Measurements from ENCODE around the gene HNMT. TPM values are rescaled to one million over a fixed set of nuclear protein-coding genes. Genes with fewer than 3 reads are reported as not detected.

HNMT gene
- total and polyA plus RNA-seq, 2 of the 13 experiments (the other 11 are each of a cell fraction or from before 2014, with no cell fraction given) = 279 to 309 TPM

GRCh38 chr2:137946227-137946626, 18.0 kb upstream of the HNMT start (continued):
- 0 out of 2 replicates have a peak, but pooled peaks have one; percentile 33 for TF ChIP-seq MED1 (CRISPR knock-in tag; IDR thresholded peaks at IDR 0.05)
- TF ChIP-seq ZBTB33 (CRISPR knock-in tag; IDR thresholded peaks at IDR 0.05) = no peak
- peak; percentile 72; the same call in 1 of the 2 replicates for TF ChIP-seq ZNF503 (CRISPR knock-in tag; IDR thresholded peaks at IDR 0.05)
- TF ChIP-seq EZH2 (conservative IDR thresholded peaks at IDR 0.05; ENCODE audit: low read depth, low read length) = no peak
- no peak for TF ChIP-seq ZFP36 (IDR thresholded peaks at IDR 0.05; ENCODE audit: borderline replicate concordance, low read depth, low read length, partially characterized antibody)

GRCh38 chr2:137947032-137947727, 17.1 kb upstream of the HNMT start:
- WGBS (ENCODE audit: low lambda C conversion rate) = 90% methylated on average over 3 of the region's 3 CpGs
- BruUV-seq (replicated peaks) = no TSS peak
- Histone ChIP-seq H3K27ac (ENCODE audit: extremely low read length, insufficient read depth, low read length) (peak overlapping the region; percentile 11), H3K9ac (ENCODE audit: insufficient read depth, low read depth, low read length) (no peak overlapping the region), H3K4me3 (replicated peaks in 1 of 3; ENCODE audit: insufficient read depth in 1 of 3, low read depth in 2 of 3, low read length in 3 of 3) (no peak overlapping the region), H3K4me2 (ENCODE audit: low read depth, low read length) (no peak overlapping the region), H2AFZ (ENCODE audit: low read length) (peak overlapping the region; percentile 36), H3K79me2 (ENCODE audit: insufficient read depth, low read length) (no peaks in the 10 kb centered on the region), H4K20me1 (ENCODE audit: insufficient read depth, low read length) (no peaks in the 10 kb centered on the region), H3K4me1 (ENCODE audit: insufficient read depth, low read length) (peaks cover 67% of the 10 kb centered on the region), H3K27me3 (ENCODE audit: control insufficient read depth in 1 of 2, insufficient read depth in 2 of 2, low read length in 2 of 2) (no peaks in the 10 kb centered on the region), H3K9me3 (ENCODE audit: low read length) (no peaks in the 10 kb centered on the region), H3K36me3 (replicated peaks in 1 of 2; ENCODE audit: control insufficient read depth in 1 of 2, insufficient read depth in 2 of 2, low read length in 2 of 2) (no peaks in the 10 kb centered on the region)
- POLR2A ChIA-PET = interaction anchor here (0.7 to 19.0 kb wide), 3 partner anchors 18 to 163 kb away, joined by 3 to 733 read pairs (median 3); partner anchors contain the start of gene HNMT
- in situ Hi-C loops (cut with HindIII; ENCODE audit: extremely low pct_ligation_motif_present, low pct_unique_long_range_greater_than_20kb) = no loop called here
- FAIRE-seq = no peak
- ATAC-seq = no peak
- intact Hi-C loops (cut with micrococcal nuclease; ENCODE audit: unreplicated experiment) = loop anchor here (1.0 kb wide), 2 partner anchors 37 to 840 kb away; no protein-coding TSS in a partner anchor
- no peak for DNase-seq (ENCODE audit: low spot score)
- CTCF ChIA-PET (ENCODE audit: low intra/inter-chr PET ratio, low total read pairs) = interaction anchor here (1.2 to 2.1 kb wide), 3 partner anchors 28 to 143 kb away, joined by 3 to 8 read pairs (median 3); no protein-coding TSS in a partner anchor
- TF ChIP-seq MAX (IDR thresholded peaks at IDR 0.05) (0 out of 2 replicates have a peak, but pooled peaks have one; percentile 25), THRA (CRISPR knock-in tag; IDR thresholded peaks at IDR 0.05; ENCODE audit: borderline replicate concordance) (0 out of 2 replicates have a peak, but pooled peaks have one; percentile 8), NCOA2 (CRISPR knock-in tag; IDR thresholded peaks at IDR 0.05) (peak; percentile 21; the same call in 1 of the 2 replicates), SP1 (IDR thresholded peaks at IDR 0.05) (no peak), SP1 (CRISPR knock-in tag; IDR thresholded peaks at IDR 0.05) (0 out of 2 replicates have a peak, but pooled peaks have one; percentile 1), SOX5 (CRISPR knock-in tag; IDR thresholded peaks at IDR 0.05; ENCODE audit: borderline replicate concordance) (peak; percentile 38), AFF4 (CRISPR knock-in tag; IDR thresholded peaks at IDR 0.05) (0 out of 2 replicates have a peak, but pooled peaks have one; percentile 14)

All from HepG2 (cell line).